ENCODE data around the gene MOSPD3. TPM values are rescaled to one million over a fixed set of nuclear protein-coding genes. Genes with fewer than 3 reads are reported as not detected.

The MOSPD3 gene
- total RNA-seq, 4 donors from 2014 or later, result 13.5 to 39.6 (median 18.4) TPM

DNA sequence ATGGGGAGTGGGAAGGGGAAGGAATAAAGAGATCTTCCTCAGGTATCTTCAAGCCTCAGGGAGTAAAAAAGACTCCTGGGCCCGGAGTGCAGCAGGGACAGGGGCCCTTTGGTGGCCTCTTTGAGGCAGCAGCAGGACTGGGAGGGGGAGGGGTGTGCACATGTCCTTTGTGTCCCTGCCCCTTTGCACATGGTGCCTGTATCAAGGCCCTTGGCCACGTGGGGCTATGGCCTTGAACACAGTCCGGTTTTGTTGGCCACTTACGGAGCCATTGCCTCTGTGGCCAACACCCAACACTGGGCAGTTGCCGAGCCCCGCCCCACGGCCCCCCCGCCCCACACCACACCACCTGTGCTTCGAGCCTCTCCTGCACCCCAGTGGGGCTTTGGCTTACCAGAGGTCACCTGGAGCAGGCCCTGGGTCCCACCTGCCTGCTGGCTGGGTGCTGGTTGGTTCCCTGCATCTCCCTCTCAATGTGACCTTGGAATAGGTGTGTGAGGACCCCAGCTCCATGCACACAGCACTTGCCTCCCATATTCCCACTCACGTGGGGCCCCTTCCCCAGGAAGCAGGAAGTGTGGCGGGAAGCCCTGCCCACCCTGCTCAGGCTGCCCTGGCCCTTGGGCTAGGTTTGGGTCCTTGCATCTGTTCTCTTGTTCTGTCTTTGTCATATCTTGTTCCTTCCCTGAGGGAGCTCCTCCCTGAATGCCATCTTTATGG lies 44.0 kb upstream of the MOSPD3 start:
- Histone ChIP-seq H3K4me3 (no peak overlapping the region), H3K27me3 (peaks cover 8% of the 10 kb centered on the region), H3K36me3 (no peaks in the 10 kb centered on the region), H3K9me3 (no peaks in the 10 kb centered on the region), H3K4me1 (peaks cover 12 to 35% (median 27%) of the 10 kb centered on the region in 4 donors), H3K27ac (peak overlapping the region in 1 of 4 donors; percentile 37)
- DNase-seq, result peak; percentile 53
- intact Hi-C loops (cut with DNase I; ENCODE audit: low total_unique reads) (loop anchor here (5.0 kb wide), 1 partner anchor 124 kb away; the partner anchor contains the start of gene GIGYF1), in situ Hi-C loops (cut with MboI; ENCODE audit: low pct_ligation_motif_present in 1 of 4, low pct_unique_long_range_greater_than_20kb in 1 of 4, low sequenced_read_pairs in 3 of 4) (no loop called here)
- WGBS, 2 donors (ENCODE audit: low coverage in 1 of 2), result 58% methylated on average over 10 of the region's 11 CpGs; no CpG with 5 or more reads in 1 of the 2 donors
- no peak for TF ChIP-seq POLR2A (IDR thresholded peaks at IDR 0.05)
- peak in 2 of 3 donors; percentile 9 to 39 for TF ChIP-seq POLR2AphosphoS5 (IDR thresholded peaks at IDR 0.05)

DNA sequence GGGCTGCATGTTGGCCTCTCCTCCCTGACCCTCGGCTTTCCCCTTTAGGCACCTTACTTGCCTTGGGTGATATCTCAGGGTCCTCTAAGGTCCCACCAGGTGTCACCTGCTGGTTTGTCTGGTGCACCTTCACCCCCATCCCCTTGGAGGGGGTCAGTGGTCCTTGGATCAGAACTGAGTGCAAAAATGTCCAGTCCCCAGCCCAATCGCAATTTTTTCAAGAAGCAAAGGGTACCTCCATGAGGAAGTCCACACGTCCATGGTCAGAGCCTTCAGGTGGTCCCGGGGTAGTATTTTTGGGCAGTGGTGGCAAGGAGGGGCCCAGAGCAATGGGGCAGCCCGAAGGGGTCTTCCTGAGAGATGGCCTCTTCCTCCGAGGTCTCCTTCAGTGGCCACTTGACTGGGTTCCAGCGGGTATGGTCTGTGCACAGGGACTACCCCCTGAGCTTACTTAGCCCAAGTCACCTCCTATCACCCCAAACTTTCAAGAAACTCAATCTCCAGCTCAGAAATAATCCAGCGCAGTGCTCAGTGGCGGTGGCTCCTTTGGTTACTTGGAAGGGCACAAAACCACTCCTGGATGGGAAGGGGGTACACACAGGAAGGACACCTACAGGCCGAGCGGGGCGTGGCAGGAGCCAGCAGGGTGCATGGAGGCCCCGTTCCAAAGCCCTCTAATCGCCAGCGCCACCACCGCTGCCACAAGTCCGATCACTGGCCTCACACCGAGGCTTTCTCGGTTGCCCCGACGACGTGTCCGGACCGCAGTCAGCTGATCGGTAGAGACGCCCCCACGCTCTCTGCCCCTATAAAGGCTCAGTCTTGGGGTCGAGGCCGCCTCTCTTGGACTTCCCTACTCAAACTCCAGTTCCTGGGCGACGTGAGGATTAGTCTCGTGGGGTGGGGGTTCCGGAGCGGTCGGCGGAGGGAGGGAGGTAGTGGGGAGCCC lies 43.2 kb upstream of the MOSPD3 start:
- intact Hi-C loops (cut with DNase I; ENCODE audit: low total_unique reads), result loop anchor here (5.0 kb wide), 1 partner anchor 123 kb away; the partner anchor contains the start of gene GIGYF1
- H3K4me3 ChIP-seq, result peak overlapping the region in 2 of 4 donors; percentile 37 to 38

DNA sequence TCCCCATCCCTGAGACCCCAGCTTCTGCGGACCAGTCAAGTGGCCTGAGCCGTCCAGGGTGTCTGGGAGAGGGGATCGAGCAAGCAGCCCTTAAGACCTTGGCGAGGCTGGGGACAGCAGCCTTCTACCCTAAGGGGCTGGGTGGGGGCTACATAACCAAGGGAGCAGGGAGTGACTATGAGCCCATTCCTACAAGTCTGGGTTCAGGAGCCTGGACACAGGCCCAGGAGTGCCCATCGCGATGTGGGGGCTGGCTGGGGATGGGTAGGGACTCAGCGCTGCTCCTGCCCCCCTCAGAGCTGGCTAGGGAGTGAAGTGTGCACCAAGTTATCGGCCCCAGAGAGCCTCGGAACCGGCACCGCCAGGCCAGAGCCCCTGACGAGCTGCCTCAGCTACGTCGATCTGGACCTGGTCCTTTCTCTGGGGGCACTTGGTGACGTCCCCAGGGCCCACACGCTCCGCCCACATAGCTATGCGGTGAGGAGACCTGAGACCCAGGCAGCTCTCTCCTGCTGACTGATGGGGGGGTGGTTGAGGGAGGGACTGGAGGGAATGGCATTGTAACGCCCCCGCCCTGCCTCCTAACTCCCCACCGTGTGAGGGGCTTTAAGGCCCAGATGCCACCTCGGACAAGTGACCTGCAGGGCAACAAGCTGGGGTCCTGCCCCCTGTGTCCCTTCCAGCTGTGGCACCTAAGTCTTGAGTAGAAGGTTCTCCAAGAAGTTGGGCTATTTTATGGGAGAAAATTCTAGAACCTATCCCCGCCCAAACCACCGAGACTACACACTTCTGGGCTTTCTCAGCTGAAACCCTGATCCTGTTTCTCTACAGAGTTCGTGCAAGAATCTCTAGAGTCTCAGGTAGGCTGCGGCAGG lies 41.1 kb upstream of the MOSPD3 start:
- peaks cover 12 to 35% (median 27%) of the 10 kb centered on the region in 4 donors for H3K4me1 ChIP-seq
- peaks cover 8% of the 10 kb centered on the region for H3K27me3 ChIP-seq
- no peak for DNase-seq
- TF ChIP-seq, protein P1, sequence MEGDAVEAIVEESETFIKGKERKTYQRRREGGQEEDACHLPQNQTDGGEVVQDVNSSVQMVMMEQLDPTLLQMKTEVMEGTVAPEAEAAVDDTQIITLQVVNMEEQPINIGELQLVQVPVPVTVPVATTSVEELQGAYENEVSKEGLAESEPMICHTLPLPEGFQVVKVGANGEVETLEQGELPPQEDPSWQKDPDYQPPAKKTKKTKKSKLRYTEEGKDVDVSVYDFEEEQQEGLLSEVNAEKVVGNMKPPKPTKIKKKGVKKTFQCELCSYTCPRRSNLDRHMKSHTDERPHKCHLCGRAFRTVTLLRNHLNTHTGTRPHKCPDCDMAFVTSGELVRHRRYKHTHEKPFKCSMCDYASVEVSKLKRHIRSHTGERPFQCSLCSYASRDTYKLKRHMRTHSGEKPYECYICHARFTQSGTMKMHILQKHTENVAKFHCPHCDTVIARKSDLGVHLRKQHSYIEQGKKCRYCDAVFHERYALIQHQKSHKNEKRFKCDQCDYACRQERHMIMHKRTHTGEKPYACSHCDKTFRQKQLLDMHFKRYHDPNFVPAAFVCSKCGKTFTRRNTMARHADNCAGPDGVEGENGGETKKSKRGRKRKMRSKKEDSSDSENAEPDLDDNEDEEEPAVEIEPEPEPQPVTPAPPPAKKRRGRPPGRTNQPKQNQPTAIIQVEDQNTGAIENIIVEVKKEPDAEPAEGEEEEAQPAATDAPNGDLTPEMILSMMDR (IDR thresholded peaks at IDR 0.05), result no peak
- TF ChIP-seq POLR2AphosphoS5 (IDR thresholded peaks at IDR 0.05), result peak in 1 of 3 donors; percentile 12
- TF ChIP-seq EP300 (IDR thresholded peaks at IDR 0.05; ENCODE audit: low read depth), result no peak
- no peak for TF ChIP-seq POLR2A (IDR thresholded peaks at IDR 0.05)
- in situ Hi-C loops (cut with MboI; ENCODE audit: low pct_ligation_motif_present in 1 of 4, low pct_unique_long_range_greater_than_20kb in 1 of 4, low sequenced_read_pairs in 3 of 4), result no loop called here
- 71 to 80% methylated on average over 2 to 25 of the region's 26 CpGs for WGBS, 2 donors (ENCODE audit: low coverage in 1 of 2)
- no peak overlapping the region for H3K27ac ChIP-seq
- no peaks in the 10 kb centered on the region for H3K9me3 ChIP-seq
- no peak overlapping the region for H3K4me3 ChIP-seq
- peaks cover 0 to 8% (median 0%) of the 10 kb centered on the region in 4 donors for H3K36me3 ChIP-seq
- intact Hi-C loops (cut with DNase I; ENCODE audit: low total_unique reads), result no loop called here

More for the DNA sequence above, 43.2 kb upstream of the MOSPD3 start:
- DNase-seq, result peak; percentile 74
- peak overlapping the region; percentile 38 to 58 (median 44) for H3K27ac ChIP-seq
- in situ Hi-C loops (cut with MboI; ENCODE audit: low pct_ligation_motif_present in 1 of 4, low pct_unique_long_range_greater_than_20kb in 1 of 4, low sequenced_read_pairs in 3 of 4), result no loop called here
- TF ChIP-seq POLR2A (IDR thresholded peaks at IDR 0.05), result no peak
- TF ChIP-seq POLR2AphosphoS5 (IDR thresholded peaks at IDR 0.05), result peak in 1 of 3 donors; percentile 62
- TF ChIP-seq, protein P1 (IDR thresholded peaks at IDR 0.05), result peak; percentile 39 to 52 (median 43)
- no peak for TF ChIP-seq EP300 (IDR thresholded peaks at IDR 0.05; ENCODE audit: low read depth)
- H3K27me3 ChIP-seq, result peaks cover 8% of the 10 kb centered on the region
- 26% methylated on average over 29 of the region's 36 CpGs; no CpG with 5 or more reads in 1 of the 2 donors for WGBS, 2 donors (ENCODE audit: low coverage in 1 of 2)
- no peaks in the 10 kb centered on the region for H3K9me3 ChIP-seq
- H3K4me1 ChIP-seq, result peaks cover 12 to 35% (median 27%) of the 10 kb centered on the region in 4 donors
- H3K36me3 ChIP-seq, result no peaks in the 10 kb centered on the region

DNA sequence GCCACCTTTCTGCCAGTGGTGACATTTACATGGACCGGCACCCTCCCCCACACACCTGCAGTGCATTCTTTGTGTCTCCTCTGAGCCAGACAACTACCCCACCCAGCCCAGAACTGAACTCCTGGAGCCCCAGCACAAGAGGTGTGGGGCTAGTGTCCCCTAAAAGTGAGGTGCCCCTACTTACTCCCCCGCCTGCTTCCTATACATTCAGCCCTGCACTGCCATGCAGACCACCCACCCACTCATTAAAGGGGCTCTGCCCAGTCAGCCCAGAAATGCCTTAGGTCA lies 40.6 kb upstream of the MOSPD3 start:
- H3K36me3 ChIP-seq, result peaks cover 0 to 13% (median 2%) of the 10 kb centered on the region in 4 donors
- WGBS, 2 donors (ENCODE audit: low coverage in 1 of 2), result 96% methylated on average over 2 of the region's 2 CpGs; no CpG with 5 or more reads in 1 of the 2 donors
- H3K9me3 ChIP-seq, result no peaks in the 10 kb centered on the region
- no peak for DNase-seq
- TF ChIP-seq POLR2AphosphoS5 (IDR thresholded peaks at IDR 0.05) (no peak), EP300 (IDR thresholded peaks at IDR 0.05; ENCODE audit: low read depth) (no peak), POLR2A (IDR thresholded peaks at IDR 0.05) (no peak)
- TF ChIP-seq, protein P1 (IDR thresholded peaks at IDR 0.05), result no peak
- no peak overlapping the region for H3K4me3 ChIP-seq
- peaks cover 12 to 35% (median 27%) of the 10 kb centered on the region in 4 donors for H3K4me1 ChIP-seq
- no peak overlapping the region for H3K27ac ChIP-seq
- intact Hi-C loops (cut with DNase I; ENCODE audit: low total_unique reads), result no loop called here
- H3K27me3 ChIP-seq, result peaks cover 8% of the 10 kb centered on the region
- in situ Hi-C loops (cut with MboI; ENCODE audit: low pct_ligation_motif_present in 1 of 4, low pct_unique_long_range_greater_than_20kb in 1 of 4, low sequenced_read_pairs in 3 of 4), result no loop called here
